ENCODE measurements around the gene CCDC14. TPM values are rescaled to one million over a fixed set of nuclear protein-coding genes. Genes with fewer than 3 reads are reported as not detected.

CCDC14 gene
- total RNA-seq, 1 experiment from 2014 or later: 62.5 TPM

- Histone ChIP-seq H3K14ac (ENCODE audit: insufficient read depth, low read length) (no peak overlapping the region), H3K23me2 (ENCODE audit: insufficient read length, low read depth, low read length, poor library complexity, severe bottlenecking) (no peaks in the 10 kb centered on the region), H3K4me1 (ENCODE audit: insufficient read depth, low read length) (no peaks in the 10 kb centered on the region), H3T11ph (ENCODE audit: low read length) (no peak overlapping the region), H2BK20ac (ENCODE audit: low read depth, low read length, poor library complexity, severe bottlenecking) (no peak overlapping the region), H3K4me2 (ENCODE audit: insufficient read depth, insufficient read length, low read length) (no peak overlapping the region), H4K91ac (ENCODE audit: insufficient read length, low read depth, low read length) (no peak overlapping the region), H3K79me1 (ENCODE audit: insufficient read depth, low read depth, low read length, poor library complexity, severe bottlenecking) (no peaks in the 10 kb centered on the region), H4K8ac (replicated peaks; ENCODE audit: insufficient read length, low read depth, low read length) (no peak overlapping the region), H3K79me2 (ENCODE audit: insufficient read depth, low read length) (no peaks in the 10 kb centered on the region), H3K56ac (ENCODE audit: insufficient read length, low read depth, low read length) (no peak overlapping the region), H3K27me3 (ENCODE audit: insufficient read depth, low read length) (no peaks in the 10 kb centered on the region), H2BK15ac (ENCODE audit: low read depth, low read length) (no peak overlapping the region), H3K9ac (ENCODE audit: extremely low read depth, insufficient read length, low read length) (no peak overlapping the region), H2AK5ac (ENCODE audit: insufficient read length, low read length) (no peak overlapping the region), H4K20me1 (ENCODE audit: control insufficient read depth, insufficient read depth, insufficient read length) (no peaks in the 10 kb centered on the region), H4K5ac (ENCODE audit: insufficient read length, low read depth, low read length) (no peak overlapping the region), H2BK120ac (ENCODE audit: low read depth, low read length, poor library complexity, severe bottlenecking) (no peak overlapping the region), H3K23ac (ENCODE audit: insufficient read length, low read depth, low read length) (no peak overlapping the region), H2AFZ (ENCODE audit: low read length) (no peak overlapping the region), H3K9me3 (ENCODE audit: control insufficient read depth, low read depth, low read length) (no peaks in the 10 kb centered on the region), H3K18ac (ENCODE audit: insufficient read length, low read depth, low read length) (no peak overlapping the region), H3K27ac (ENCODE audit: insufficient read length, low read depth, low read length) (no peak overlapping the region), H2BK5ac (ENCODE audit: insufficient read length, low read length) (no peak overlapping the region), H2BK12ac (ENCODE audit: insufficient read length, low read depth, low read length) (no peak overlapping the region), H3K4ac (ENCODE audit: low read depth, low read length) (no peak overlapping the region)
- H3K4me1 Mint-ChIP-seq: no peaks in the 10 kb centered on the region
- H3K9me3 Mint-ChIP-seq: no peaks in the 10 kb centered on the region
- no peak overlapping the region for H3K4me3 Mint-ChIP-seq
- H3K27me3 Mint-ChIP-seq (ENCODE audit: low read depth): no peaks in the 10 kb centered on the region
- H3K27ac Mint-ChIP-seq: no peak overlapping the region
- peaks cover 11 to 75% (median 60%) of the 10 kb centered on the region in 3 experiments; a peak in 5 of 7 replicates for H3K36me3 Mint-ChIP-seq (ENCODE audit: insufficient read depth in 1 of 3, low read depth in 3 of 3)
- no peak for TF ChIP-seq CTCF (conservative IDR thresholded peaks at IDR 0.05)
- DNase-seq: no peak
- no CpG with 5 or more reads among the region's 9 CpGs for WGBS (ENCODE audit: extremely low coverage, insufficient read length, low lambda C conversion rate)
Measured at GRCh38 chr3:123948449-123948848, 12.6 kb downstream of the CCDC14 start.

Data from H9 (cell line).